Ishikawa (cell line): ENCODE measurements around the gene ACOXL.

Experiments used
- EP300 ChIP-seq: IDR thresholded peaks from 2 replicates; pipeline ENCODE4 v1.6.1; 2012; ENCODE audit warnings: borderline replicate concordance
- FOXM1 ChIP-seq: IDR thresholded peaks from 2 replicates; pipeline ENCODE4 v1.6.1; 2012; ENCODE audit warnings: low read depth, borderline replicate concordance
- NFIC ChIP-seq: IDR thresholded peaks from 2 replicates; pipeline ENCODE4 v1.6.1; 2012
- RAD21 ChIP-seq: IDR thresholded peaks from 2 replicates; pipeline ENCODE4 v1.6.1; 2012; ENCODE audit warnings: low read depth
- TAF1 ChIP-seq: IDR thresholded peaks from 2 replicates; pipeline ENCODE4 v1.6.1; 2012; ENCODE audit warnings: low read depth, mild to moderate bottlenecking
- TEAD4 ChIP-seq: IDR thresholded peaks from 2 replicates; pipeline ENCODE4 v1.6.1; 2012
- TF ChIP-seq, protein P1 (sequence below): IDR thresholded peaks from 2 replicates; pipeline ENCODE4 v1.6.1; 2012; ENCODE audit warnings: low read depth, mild to moderate bottlenecking

DNA sequence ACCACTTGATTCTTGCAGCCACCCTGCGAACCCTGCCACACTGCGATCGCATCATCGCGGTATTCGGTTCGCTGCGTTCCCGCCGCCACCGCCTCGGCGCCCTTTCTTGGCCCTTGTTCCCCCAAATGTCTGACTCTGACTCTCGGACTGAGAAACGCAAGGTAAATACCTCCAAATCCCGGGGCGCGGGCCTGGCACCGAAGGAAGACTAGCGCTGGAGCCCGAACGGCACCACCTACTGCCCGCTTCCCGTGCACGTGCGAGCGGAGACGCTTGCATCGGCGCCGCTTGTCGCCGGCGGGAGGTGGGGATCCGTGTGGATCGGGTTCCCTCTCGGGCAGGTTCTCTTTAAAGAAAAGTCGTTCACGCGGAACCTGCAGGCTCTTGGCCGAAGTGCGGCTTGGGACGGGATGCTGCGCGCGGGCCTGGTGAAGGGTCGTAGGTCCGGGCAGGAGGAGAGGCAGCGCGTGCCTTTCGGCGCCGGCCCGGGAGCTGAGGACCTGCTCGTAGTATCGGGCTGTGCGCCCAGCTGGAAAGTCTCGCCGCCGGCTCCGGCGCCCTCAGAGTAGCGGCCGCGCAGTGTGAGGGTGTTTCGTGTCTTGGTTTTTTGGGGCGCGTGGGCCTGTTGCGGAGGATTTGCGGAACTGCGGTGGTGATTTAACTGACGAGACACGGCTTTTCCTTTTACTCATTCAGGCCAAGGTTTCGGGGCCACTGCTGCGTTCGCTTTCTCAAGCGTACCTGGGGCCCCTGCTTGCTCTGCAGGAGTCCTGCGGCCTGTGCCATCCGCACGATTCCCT lies 388.9 kb downstream of the ACOXL start:
- no peak for TF ChIP-seq RAD21
- TF ChIP-seq NFIC = peak; percentile 11; the same call in 1 of the 2 replicates
- TF ChIP-seq TAF1 = no peak
- no peak for TF ChIP-seq EP300
- no peak for TF ChIP-seq TEAD4
- no peak for TF ChIP-seq FOXM1
- TF ChIP-seq, protein P1, sequence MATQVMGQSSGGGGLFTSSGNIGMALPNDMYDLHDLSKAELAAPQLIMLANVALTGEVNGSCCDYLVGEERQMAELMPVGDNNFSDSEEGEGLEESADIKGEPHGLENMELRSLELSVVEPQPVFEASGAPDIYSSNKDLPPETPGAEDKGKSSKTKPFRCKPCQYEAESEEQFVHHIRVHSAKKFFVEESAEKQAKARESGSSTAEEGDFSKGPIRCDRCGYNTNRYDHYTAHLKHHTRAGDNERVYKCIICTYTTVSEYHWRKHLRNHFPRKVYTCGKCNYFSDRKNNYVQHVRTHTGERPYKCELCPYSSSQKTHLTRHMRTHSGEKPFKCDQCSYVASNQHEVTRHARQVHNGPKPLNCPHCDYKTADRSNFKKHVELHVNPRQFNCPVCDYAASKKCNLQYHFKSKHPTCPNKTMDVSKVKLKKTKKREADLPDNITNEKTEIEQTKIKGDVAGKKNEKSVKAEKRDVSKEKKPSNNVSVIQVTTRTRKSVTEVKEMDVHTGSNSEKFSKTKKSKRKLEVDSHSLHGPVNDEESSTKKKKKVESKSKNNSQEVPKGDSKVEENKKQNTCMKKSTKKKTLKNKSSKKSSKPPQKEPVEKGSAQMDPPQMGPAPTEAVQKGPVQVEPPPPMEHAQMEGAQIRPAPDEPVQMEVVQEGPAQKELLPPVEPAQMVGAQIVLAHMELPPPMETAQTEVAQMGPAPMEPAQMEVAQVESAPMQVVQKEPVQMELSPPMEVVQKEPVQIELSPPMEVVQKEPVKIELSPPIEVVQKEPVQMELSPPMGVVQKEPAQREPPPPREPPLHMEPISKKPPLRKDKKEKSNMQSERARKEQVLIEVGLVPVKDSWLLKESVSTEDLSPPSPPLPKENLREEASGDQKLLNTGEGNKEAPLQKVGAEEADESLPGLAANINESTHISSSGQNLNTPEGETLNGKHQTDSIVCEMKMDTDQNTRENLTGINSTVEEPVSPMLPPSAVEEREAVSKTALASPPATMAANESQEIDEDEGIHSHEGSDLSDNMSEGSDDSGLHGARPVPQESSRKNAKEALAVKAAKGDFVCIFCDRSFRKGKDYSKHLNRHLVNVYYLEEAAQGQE = no peak
